Measurements from ENCODE around the gene FAM50B. TPM values are rescaled to one million over a fixed set of nuclear protein-coding genes. Genes with fewer than 3 reads are reported as not detected.

Gene FAM50B
- total RNA-seq, 6 experiments from 2014 or later: 3.6 to 11.1 (median 8.5) TPM

DNA sequence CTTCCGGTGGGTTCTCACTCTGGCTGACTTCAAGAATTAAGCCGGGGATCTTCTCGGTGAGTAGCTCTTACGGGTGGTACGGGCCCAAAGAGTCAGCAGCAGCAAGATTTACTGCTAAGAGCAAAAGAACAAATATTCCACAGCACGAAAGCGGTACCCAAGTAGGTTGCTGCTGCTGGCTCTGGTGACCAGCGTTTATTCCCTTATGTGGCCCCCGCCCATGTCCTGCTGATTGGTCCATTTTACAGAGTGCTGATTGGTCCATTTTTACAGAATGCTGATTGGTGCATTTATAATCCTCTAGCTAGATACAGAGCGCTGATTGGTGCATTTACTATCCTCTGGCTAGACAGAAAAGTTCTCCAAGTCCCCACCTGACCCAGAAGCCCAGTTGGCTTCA lies 44.3 kb downstream of the FAM50B start:
- Histone ChIP-seq H3K27ac (no peak overlapping the region), H3K4me1 (peaks cover 0 to 9% (median 0%) of the 10 kb centered on the region in 4 donors), H3K9me3 (no peaks in the 10 kb centered on the region), H3K4me3 (no peak overlapping the region), H3K27me3 (no peaks in the 10 kb centered on the region), H3K36me3 (no peaks in the 10 kb centered on the region)
- WGBS (ENCODE audit: insufficient coverage, low coverage, low lambda C conversion rate, missing lambda C conversion rate): 93% methylated on average over 3 of the region's 10 CpGs
- intact Hi-C loops (cut with DNase I): no loop called here
- ATAC-seq: no peak
- no peak for DNase-seq
- TF ChIP-seq, protein P1, sequence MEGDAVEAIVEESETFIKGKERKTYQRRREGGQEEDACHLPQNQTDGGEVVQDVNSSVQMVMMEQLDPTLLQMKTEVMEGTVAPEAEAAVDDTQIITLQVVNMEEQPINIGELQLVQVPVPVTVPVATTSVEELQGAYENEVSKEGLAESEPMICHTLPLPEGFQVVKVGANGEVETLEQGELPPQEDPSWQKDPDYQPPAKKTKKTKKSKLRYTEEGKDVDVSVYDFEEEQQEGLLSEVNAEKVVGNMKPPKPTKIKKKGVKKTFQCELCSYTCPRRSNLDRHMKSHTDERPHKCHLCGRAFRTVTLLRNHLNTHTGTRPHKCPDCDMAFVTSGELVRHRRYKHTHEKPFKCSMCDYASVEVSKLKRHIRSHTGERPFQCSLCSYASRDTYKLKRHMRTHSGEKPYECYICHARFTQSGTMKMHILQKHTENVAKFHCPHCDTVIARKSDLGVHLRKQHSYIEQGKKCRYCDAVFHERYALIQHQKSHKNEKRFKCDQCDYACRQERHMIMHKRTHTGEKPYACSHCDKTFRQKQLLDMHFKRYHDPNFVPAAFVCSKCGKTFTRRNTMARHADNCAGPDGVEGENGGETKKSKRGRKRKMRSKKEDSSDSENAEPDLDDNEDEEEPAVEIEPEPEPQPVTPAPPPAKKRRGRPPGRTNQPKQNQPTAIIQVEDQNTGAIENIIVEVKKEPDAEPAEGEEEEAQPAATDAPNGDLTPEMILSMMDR (IDR thresholded peaks at IDR 0.05): no peak
- TF ChIP-seq POLR2A (IDR thresholded peaks at IDR 0.05): no peak

DNA sequence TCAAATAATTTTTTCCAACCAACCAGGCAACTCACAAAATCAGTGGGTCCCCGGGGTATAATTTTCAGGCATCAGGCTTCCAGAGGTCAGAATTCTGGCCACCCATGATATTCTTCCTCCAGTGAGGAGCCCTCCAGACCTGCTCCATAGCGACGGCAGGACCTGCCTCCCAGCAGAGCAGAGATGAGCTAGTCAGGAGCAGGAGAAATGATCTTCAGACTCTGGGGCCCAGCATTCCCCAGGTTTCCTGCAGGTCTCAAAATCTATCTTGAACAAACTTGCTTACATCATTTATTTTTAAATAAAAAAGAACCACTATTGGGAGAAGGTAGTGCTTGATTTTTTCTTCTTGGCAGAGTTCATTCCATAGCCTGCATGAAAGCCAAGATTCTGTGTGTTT lies 44.7 kb downstream of the FAM50B start:
- no CpG with 5 or more reads among the region's 3 CpGs for WGBS (ENCODE audit: insufficient coverage, low coverage, low lambda C conversion rate, missing lambda C conversion rate)
- no peak for DNase-seq

DNA sequence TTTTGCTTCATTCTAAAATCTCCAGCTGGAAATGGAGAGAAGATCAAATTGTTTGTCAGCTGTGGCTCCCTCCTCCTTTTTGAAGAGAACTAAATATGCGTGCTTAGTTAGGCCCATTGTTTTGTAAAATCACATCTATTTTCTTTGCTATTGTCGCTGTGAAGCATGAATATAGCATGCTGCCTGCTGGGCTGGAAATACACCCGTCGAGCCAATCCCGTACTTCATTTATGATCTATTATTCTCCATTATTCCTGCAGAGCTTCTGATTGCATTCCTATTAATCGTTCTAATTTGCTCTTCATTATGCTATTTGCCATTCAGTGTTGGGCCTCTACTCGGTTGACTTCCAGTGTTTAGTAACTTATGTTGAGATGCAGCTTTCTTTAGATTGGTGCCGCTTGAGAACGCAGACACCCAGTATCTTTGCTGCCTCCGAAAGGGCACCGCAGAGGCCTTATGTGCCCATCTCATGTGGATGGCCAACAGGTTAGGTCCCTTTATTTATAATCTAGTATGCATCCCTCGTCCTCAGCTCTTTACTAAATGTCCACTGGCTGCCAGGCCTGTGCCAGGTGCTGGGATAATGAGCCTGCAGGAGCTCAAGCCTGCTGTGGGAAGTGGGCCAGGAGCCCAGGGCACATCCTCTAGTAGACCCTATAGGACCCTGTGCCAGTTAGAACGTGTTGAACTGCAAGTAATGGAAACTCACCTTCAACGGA lies 45.6 kb downstream of the FAM50B start:
- Histone ChIP-seq H3K4me3 (no peak overlapping the region), H3K36me3 (no peaks in the 10 kb centered on the region), H3K27me3 (no peaks in the 10 kb centered on the region), H3K27ac (no peak overlapping the region), H3K9me3 (no peaks in the 10 kb centered on the region), H3K4me1 (peaks cover 0 to 4% (median 0%) of the 10 kb centered on the region in 4 donors)
- no peak for TF ChIP-seq POLR2A (IDR thresholded peaks at IDR 0.05)
- TF ChIP-seq, protein P1 (IDR thresholded peaks at IDR 0.05): no peak
- intact Hi-C loops (cut with DNase I): no loop called here
- 95% methylated on average over 11 of the region's 14 CpGs for WGBS (ENCODE audit: insufficient coverage, low coverage, low lambda C conversion rate, missing lambda C conversion rate)
- DNase-seq: no peak
- no peak for ATAC-seq

More for the DNA sequence above, 44.7 kb downstream of the FAM50B start:
- peaks cover 0 to 5% (median 0%) of the 10 kb centered on the region in 4 donors for H3K4me1 ChIP-seq
- H3K36me3 ChIP-seq: no peaks in the 10 kb centered on the region
- no peak for ATAC-seq
- H3K4me3 ChIP-seq: no peak overlapping the region
- H3K9me3 ChIP-seq: no peaks in the 10 kb centered on the region
- H3K27me3 ChIP-seq: no peaks in the 10 kb centered on the region
- intact Hi-C loops (cut with DNase I): no loop called here
- TF ChIP-seq POLR2A (IDR thresholded peaks at IDR 0.05): no peak
- TF ChIP-seq, protein P1 (IDR thresholded peaks at IDR 0.05): no peak
- H3K27ac ChIP-seq: no peak overlapping the region

DNA sequence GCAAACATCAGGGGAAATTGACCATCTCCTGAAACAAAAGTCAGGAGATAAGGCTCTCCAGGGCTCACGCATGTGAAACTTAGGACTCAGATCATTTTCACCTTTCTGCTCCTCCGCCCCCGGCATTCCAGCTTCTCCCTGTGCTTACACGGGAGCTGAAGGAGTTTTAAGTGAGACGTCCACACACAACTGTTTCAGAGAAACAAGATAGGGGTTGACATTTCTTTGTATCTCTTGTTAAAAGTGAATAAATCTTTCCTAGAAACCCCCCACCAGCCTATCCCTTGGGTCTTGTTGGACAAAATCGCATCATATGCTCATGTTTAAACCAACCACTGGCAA lies 46.1 kb downstream of the FAM50B start:
- Histone ChIP-seq H3K27me3 (no peaks in the 10 kb centered on the region), H3K36me3 (no peaks in the 10 kb centered on the region), H3K27ac (no peak overlapping the region), H3K9me3 (no peaks in the 10 kb centered on the region), H3K4me1 (peaks cover 0 to 4% (median 0%) of the 10 kb centered on the region in 4 donors), H3K4me3 (no peak overlapping the region)
- no peak for TF ChIP-seq POLR2A (IDR thresholded peaks at IDR 0.05)
- TF ChIP-seq, protein P1 (IDR thresholded peaks at IDR 0.05): no peak
- 89% methylated on average over 6 of the region's 6 CpGs for whole genome bisulfite sequencing (ENCODE audit: insufficient coverage, low coverage, low lambda C conversion rate, missing lambda C conversion rate)
- intact Hi-C loops (cut with DNase I): no loop called here
- DNase-seq (no peak), ATAC-seq (no peak)

Data from right lobe of liver (tissue), 6 donors.